Liver (tissue), 9 donors: ENCODE data around the gene VWA7. TPM values are rescaled to one million over a fixed set of nuclear protein-coding genes. Genes with fewer than 3 reads are reported as not detected.

Experiments
- DNase-seq: peaks from one replicate; pipeline ENCODE4 v3.0.0-alpha.2; 2017; ENCODE audit warnings: low spot score
- H3K27ac ChIP-seq, 2 donors: one replicate each; pipeline ENCODE4 v1.7.0; 2013; ENCODE audit warnings: inconsistent platforms in 2 of 2, low read length in 2 of 2, control low read depth in 1 of 2, low read depth in 1 of 2, mild to moderate bottlenecking in 1 of 2
- H3K27me3 ChIP-seq, 4 donors: one replicate each; pipeline versions ENCODE4 v1.6.1 to v1.7.0; 2013; ENCODE audit warnings: low read length in 3 of 4, inconsistent platforms in 1 of 4, mild to moderate bottlenecking in 1 of 4, moderate library complexity in 1 of 4; ENCODE audit not compliant: control insufficient read depth in 4 of 4, insufficient read depth in 4 of 4
- H3K36me3 ChIP-seq, 4 donors: one replicate each; pipeline versions ENCODE4 v1.6.1 to v1.7.0; 2013; ENCODE audit warnings: low read length in 3 of 4, mild to moderate bottlenecking in 3 of 4, low read depth in 1 of 4, moderate library complexity in 1 of 4; ENCODE audit not compliant: control insufficient read depth in 4 of 4, insufficient read depth in 3 of 4
- H3K4me1 ChIP-seq, 4 donors: one replicate each; pipeline versions ENCODE4 v1.6.1 to v1.7.0; 2013; ENCODE audit warnings: low read length in 3 of 4, mild to moderate bottlenecking in 3 of 4, moderate library complexity in 1 of 4; ENCODE audit not compliant: control insufficient read depth in 4 of 4, insufficient read depth in 4 of 4
- H3K4me3 ChIP-seq, 3 donors: one replicate each; pipeline versions ENCODE4 v1.6.1 to v1.7.0; 2013; ENCODE audit warnings: low read length in 3 of 3, control low read depth in 1 of 3, low read depth in 1 of 3, mild to moderate bottlenecking in 1 of 3
- H3K9ac ChIP-seq, 2 donors: one replicate each; pipeline ENCODE4 v1.7.0; 2013; ENCODE audit warnings: low read length in 2 of 2, mild to moderate bottlenecking in 2 of 2, moderate library complexity in 2 of 2, control low read depth in 1 of 2, low read depth in 1 of 2
- H3K9me3 ChIP-seq, 4 donors: one replicate each; pipeline versions ENCODE4 v1.6.1 to v1.7.0; 2013; ENCODE audit warnings: low read length in 3 of 4; ENCODE audit not compliant: control insufficient read depth in 4 of 4
- EGR1 ChIP-seq, 2 donors: IDR thresholded peaks; 2 replicates each; pipeline ENCODE4 v1.6.1; 2016 to 2018; ENCODE audit warnings: antibody characterized with exemption in 2 of 2, low read depth in 2 of 2
- FOXA1 ChIP-seq: IDR thresholded peaks from 2 replicates; pipeline ENCODE4 v1.6.1; 2016; ENCODE audit warnings: antibody characterized with exemption
- FOXA2 ChIP-seq: IDR thresholded peaks from 2 replicates; pipeline ENCODE4 v1.6.1; 2016; ENCODE audit warnings: antibody characterized with exemption
- GABPA ChIP-seq, 2 donors: IDR thresholded peaks in 1 of 2; conservative IDR thresholded peaks in 1 of 2; 2 replicates each; pipeline ENCODE4 v1.6.1; 2016; ENCODE audit warnings: antibody characterized with exemption in 2 of 2, mild to moderate bottlenecking in 1 of 2, moderate library complexity in 1 of 2
- HNF4A ChIP-seq, 2 donors: conservative IDR thresholded peaks; 2 replicates each; pipeline ENCODE4 v1.6.1; 2016; ENCODE audit warnings: antibody characterized with exemption in 2 of 2, mild to moderate bottlenecking in 2 of 2
- HNF4G ChIP-seq: IDR thresholded peaks from 2 replicates; pipeline ENCODE4 v1.6.1; 2016; ENCODE audit warnings: antibody characterized with exemption
- JUND ChIP-seq, 2 donors: IDR thresholded peaks; 2 replicates each; pipeline ENCODE4 v1.6.1; 2016; ENCODE audit warnings: antibody characterized with exemption in 2 of 2
- NR2F2 ChIP-seq: IDR thresholded peaks from 2 replicates; pipeline ENCODE4 v1.6.1; 2016; ENCODE audit warnings: antibody characterized with exemption
- RAD21 ChIP-seq, 2 donors: IDR thresholded peaks; 2 replicates each; pipeline ENCODE4 v1.6.1; 2016; ENCODE audit warnings: antibody characterized with exemption in 2 of 2, mild to moderate bottlenecking in 2 of 2
- RXRA ChIP-seq, 2 donors: IDR thresholded peaks; 2 replicates each; pipeline ENCODE4 v1.6.1; 2017 to 2018; ENCODE audit warnings: antibody characterized with exemption in 2 of 2, mild to moderate bottlenecking in 1 of 2
- SP1 ChIP-seq: IDR thresholded peaks from 2 replicates; pipeline ENCODE4 v1.6.1; 2018; ENCODE audit warnings: antibody characterized with exemption, mild to moderate bottlenecking
- TAF1 ChIP-seq: conservative IDR thresholded peaks from 2 replicates; pipeline ENCODE4 v1.6.1; 2016; ENCODE audit warnings: antibody characterized with exemption, mild to moderate bottlenecking
- YY1 ChIP-seq: IDR thresholded peaks from 2 replicates; pipeline ENCODE4 v1.6.1; 2016; ENCODE audit warnings: antibody characterized with exemption, mild to moderate bottlenecking
- WGBS: extraction: QIAGEN DNeasy Blood & Tissue Kit; methylation state at CpG from one replicate; pipeline ENCODE4 v1.1.7; 2013; 5-methylcytosine and 5-hydroxymethylcytosine counted together
- polyA plus RNA-seq, 2 donors: library from polyadenylated mRNA; stranded (reverse) in 1 of 2; unstranded in 1 of 2; fragments of 200-250 nt in 1 of 2; fragments of >200 nt in 1 of 2; fragmentation: Nextera tagmentation in 1 of 2; extraction: Ambion mirVana in 1 of 2; gene quantifications; one replicate each; pipeline versions ENCODE4 v1.2.1 to v1.2.3, GENCODE V29; 2013 to 2015
- total RNA-seq, 2 donors: library from RNA; depleted of rRNA; stranded (reverse); fragments of >200 nt; gene quantifications; one replicate each; pipeline ENCODE4 v1.2.3, GENCODE V29; 2014
- TF ChIP-seq, protein P1 (sequence below): IDR thresholded peaks from 2 replicates; pipeline ENCODE4 v1.6.1; 2016; ENCODE audit warnings: antibody characterized with exemption
- TF ChIP-seq, protein P2 (sequence below): fragments of 150-350 bp; IDR thresholded peaks from 2 replicates; pipeline ENCODE4 v1.5.1; 2017; ENCODE audit warnings: improper control_type of control experiment, low read depth, low read length; ENCODE audit not compliant: missing input control
- TF ChIP-seq, protein P3 (sequence below): IDR thresholded peaks from 2 replicates; pipeline ENCODE4 v1.6.1; 2016; ENCODE audit warnings: antibody characterized with exemption
- TF ChIP-seq, protein P4 (sequence below): IDR thresholded peaks from 2 replicates; pipeline ENCODE4 v1.6.1; 2016; ENCODE audit warnings: antibody characterized with exemption
- TF ChIP-seq, protein P5 (sequence below): IDR thresholded peaks from 2 replicates; pipeline ENCODE4 v1.6.1; 2016; ENCODE audit warnings: antibody characterized with exemption, mild to moderate bottlenecking
- donor health status: healthy.
- donor health status: healthy.
- donor health status: healthy.
- donor health status: healthy.
- donor health status: healthy.

Gene VWA7
- total and polyA plus RNA-seq, 4 donors = 0.17 to 2.0 (median 0.92) TPM

DNA sequence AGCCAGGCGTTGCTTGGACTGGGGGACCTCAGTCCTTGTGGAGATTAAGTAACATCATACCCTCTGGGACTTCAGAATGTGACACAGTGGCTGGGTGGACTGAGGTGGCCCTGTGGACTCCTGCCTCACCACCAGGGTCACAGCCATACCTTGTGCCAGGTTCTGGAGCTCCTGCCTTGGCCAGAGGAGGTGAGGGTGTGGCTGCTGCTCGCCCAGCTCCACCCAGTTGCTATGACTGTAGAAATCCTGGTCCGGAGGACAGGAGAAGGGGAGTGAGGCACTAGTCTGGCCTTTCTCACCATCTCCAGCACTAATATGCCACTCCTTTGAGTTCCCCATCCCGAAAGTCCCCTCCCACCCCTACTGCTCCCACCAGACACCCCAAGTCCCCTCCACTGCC lies 1.9 kb downstream of the VWA7 start:
- Histone ChIP-seq H3K9ac (no peak overlapping the region), H3K27ac (peak overlapping the region in 1 of 2 donors; percentile 18), H3K4me1 (peaks cover 9 to 46% (median 31%) of the 10 kb centered on the region in 4 donors), H3K36me3 (peaks cover 0 to 8% (median 4%) of the 10 kb centered on the region in 4 donors), H3K27me3 (no peaks in the 10 kb centered on the region), H3K4me3 (no peak overlapping the region), H3K9me3 (no peaks in the 10 kb centered on the region)
- TF ChIP-seq HNF4A (conservative IDR thresholded peaks at IDR 0.05) (peak in 1 of 2 donors; percentile 4), RAD21 (IDR thresholded peaks at IDR 0.05) (no peak)
- 67% methylated on average over 4 of the region's 4 CpGs for WGBS
- DNase-seq = no peak

DNA sequence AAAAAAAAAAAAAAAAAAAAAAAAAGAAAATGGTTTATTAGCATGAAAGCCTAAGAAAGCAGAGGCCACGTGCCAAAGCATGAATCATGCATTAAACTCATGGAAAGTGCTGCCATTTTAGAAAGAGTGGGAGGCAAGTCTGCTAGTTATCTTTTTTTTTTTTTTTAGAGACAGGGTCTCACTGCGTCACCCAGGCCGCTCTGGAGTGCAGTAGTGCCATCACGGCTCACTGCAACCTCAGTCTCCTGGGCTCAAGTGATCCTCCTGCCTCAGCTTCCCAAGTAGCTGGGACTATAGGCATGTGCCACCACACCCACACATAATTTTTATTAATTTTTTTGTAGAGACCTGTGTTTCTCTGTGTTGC lies 5.2 kb downstream of the VWA7 start:
- WGBS = 82% methylated on average over 4 of the region's 4 CpGs
- H3K9ac ChIP-seq = no peak overlapping the region
- H3K9me3 ChIP-seq = no peaks in the 10 kb centered on the region
- no peak for DNase-seq
- no peak overlapping the region for H3K27ac ChIP-seq
- no peak overlapping the region for H3K4me3 ChIP-seq
- no peaks in the 10 kb centered on the region for H3K36me3 ChIP-seq
- peaks cover 9 to 28% (median 19%) of the 10 kb centered on the region in 4 donors for H3K4me1 ChIP-seq
- TF ChIP-seq RAD21 (IDR thresholded peaks at IDR 0.05) (no peak), HNF4G (no peak), HNF4A (conservative IDR thresholded peaks at IDR 0.05) (no peak), RXRA (IDR thresholded peaks at IDR 0.05) (no peak), EGR1 (IDR thresholded peaks at IDR 0.05; ENCODE audit: low read depth in 2 of 2) (no peak), FOXA2 (no peak), TAF1 (no peak), GABPA (IDR thresholded peaks at IDR 0.05 in 1 of 2, conservative IDR thresholded peaks at IDR 0.05 in 1 of 2) (no peak), FOXA1 (no peak), YY1 (no peak), JUND (IDR thresholded peaks at IDR 0.05) (no peak), NR2F2 (no peak), SP1 (no peak)
- TF ChIP-seq, protein P1, sequence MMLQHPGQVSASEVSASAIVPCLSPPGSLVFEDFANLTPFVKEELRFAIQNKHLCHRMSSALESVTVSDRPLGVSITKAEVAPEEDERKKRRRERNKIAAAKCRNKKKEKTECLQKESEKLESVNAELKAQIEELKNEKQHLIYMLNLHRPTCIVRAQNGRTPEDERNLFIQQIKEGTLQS = no peak
- TF ChIP-seq, protein P2, sequence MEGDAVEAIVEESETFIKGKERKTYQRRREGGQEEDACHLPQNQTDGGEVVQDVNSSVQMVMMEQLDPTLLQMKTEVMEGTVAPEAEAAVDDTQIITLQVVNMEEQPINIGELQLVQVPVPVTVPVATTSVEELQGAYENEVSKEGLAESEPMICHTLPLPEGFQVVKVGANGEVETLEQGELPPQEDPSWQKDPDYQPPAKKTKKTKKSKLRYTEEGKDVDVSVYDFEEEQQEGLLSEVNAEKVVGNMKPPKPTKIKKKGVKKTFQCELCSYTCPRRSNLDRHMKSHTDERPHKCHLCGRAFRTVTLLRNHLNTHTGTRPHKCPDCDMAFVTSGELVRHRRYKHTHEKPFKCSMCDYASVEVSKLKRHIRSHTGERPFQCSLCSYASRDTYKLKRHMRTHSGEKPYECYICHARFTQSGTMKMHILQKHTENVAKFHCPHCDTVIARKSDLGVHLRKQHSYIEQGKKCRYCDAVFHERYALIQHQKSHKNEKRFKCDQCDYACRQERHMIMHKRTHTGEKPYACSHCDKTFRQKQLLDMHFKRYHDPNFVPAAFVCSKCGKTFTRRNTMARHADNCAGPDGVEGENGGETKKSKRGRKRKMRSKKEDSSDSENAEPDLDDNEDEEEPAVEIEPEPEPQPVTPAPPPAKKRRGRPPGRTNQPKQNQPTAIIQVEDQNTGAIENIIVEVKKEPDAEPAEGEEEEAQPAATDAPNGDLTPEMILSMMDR = no peak
- TF ChIP-seq, protein P3, sequence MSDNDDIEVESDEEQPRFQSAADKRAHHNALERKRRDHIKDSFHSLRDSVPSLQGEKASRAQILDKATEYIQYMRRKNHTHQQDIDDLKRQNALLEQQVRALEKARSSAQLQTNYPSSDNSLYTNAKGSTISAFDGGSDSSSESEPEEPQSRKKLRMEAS = no peak
- TF ChIP-seq, protein P4, sequence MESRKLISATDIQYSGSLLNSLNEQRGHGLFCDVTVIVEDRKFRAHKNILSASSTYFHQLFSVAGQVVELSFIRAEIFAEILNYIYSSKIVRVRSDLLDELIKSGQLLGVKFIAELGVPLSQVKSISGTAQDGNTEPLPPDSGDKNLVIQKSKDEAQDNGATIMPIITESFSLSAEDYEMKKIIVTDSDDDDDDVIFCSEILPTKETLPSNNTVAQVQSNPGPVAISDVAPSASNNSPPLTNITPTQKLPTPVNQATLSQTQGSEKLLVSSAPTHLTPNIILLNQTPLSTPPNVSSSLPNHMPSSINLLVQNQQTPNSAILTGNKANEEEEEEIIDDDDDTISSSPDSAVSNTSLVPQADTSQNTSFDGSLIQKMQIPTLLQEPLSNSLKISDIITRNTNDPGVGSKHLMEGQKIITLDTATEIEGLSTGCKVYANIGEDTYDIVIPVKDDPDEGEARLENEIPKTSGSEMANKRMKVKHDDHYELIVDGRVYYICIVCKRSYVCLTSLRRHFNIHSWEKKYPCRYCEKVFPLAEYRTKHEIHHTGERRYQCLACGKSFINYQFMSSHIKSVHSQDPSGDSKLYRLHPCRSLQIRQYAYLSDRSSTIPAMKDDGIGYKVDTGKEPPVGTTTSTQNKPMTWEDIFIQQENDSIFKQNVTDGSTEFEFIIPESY = no peak
- TF ChIP-seq, protein P5, sequence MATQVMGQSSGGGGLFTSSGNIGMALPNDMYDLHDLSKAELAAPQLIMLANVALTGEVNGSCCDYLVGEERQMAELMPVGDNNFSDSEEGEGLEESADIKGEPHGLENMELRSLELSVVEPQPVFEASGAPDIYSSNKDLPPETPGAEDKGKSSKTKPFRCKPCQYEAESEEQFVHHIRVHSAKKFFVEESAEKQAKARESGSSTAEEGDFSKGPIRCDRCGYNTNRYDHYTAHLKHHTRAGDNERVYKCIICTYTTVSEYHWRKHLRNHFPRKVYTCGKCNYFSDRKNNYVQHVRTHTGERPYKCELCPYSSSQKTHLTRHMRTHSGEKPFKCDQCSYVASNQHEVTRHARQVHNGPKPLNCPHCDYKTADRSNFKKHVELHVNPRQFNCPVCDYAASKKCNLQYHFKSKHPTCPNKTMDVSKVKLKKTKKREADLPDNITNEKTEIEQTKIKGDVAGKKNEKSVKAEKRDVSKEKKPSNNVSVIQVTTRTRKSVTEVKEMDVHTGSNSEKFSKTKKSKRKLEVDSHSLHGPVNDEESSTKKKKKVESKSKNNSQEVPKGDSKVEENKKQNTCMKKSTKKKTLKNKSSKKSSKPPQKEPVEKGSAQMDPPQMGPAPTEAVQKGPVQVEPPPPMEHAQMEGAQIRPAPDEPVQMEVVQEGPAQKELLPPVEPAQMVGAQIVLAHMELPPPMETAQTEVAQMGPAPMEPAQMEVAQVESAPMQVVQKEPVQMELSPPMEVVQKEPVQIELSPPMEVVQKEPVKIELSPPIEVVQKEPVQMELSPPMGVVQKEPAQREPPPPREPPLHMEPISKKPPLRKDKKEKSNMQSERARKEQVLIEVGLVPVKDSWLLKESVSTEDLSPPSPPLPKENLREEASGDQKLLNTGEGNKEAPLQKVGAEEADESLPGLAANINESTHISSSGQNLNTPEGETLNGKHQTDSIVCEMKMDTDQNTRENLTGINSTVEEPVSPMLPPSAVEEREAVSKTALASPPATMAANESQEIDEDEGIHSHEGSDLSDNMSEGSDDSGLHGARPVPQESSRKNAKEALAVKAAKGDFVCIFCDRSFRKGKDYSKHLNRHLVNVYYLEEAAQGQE = no peak
- no peaks in the 10 kb centered on the region for H3K27me3 ChIP-seq
